GM18499 (cell line): Measurements from ENCODE around the gene INIP.

ENCODE experiments used
- ATAC-seq: cut with Tn5 transposase; IDR thresholded peaks from one replicate; pipeline ENCODE4 v1.9.1; 2021; ENCODE audit warnings: moderate number of reproducible peaks; ENCODE audit not compliant: insufficient read depth, unreplicated experiment

Gene INIP, protein sequence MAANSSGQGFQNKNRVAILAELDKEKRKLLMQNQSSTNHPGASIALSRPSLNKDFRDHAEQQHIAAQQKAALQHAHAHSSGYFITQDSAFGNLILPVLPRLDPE

DNA sequence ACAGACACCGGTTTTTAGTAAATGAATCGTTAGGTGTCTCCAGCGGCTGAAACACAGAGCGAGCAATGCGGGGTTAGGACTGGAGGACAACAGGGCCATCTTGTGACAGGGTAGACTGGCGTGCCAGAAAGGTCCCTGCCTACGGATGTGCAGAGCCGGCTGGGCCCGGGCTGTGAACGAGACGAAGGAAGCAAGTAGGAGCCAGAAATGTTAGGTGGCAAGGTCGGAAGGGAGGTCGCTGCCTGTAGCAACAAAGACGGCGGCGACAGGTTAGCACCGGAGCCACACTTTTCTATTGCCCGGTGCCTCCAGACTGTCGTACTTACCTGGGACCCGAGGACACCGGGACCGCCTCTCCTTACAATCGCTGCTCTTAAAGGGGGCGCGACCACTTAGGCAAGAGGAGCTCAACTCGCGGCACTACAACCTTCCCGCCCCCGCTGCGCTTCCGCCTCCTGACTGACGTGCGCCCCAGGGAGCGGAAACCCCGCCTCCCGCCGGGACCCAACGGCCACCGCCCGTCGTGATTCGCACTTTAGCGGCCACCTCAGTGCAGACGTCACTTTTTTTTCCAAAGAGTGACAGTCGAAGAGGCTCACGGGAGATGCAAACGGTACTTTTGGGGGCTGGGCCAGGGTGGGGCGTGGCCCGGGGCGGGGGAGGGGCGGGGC lies at the start of gene INIP:
INIP (minus strand) TSS at position 457 of the 671 bp plus-strand sequence. CDS start 1,632 bp downstream, outside the sequence.
- peak; percentile 64 for ATAC-seq

DNA sequence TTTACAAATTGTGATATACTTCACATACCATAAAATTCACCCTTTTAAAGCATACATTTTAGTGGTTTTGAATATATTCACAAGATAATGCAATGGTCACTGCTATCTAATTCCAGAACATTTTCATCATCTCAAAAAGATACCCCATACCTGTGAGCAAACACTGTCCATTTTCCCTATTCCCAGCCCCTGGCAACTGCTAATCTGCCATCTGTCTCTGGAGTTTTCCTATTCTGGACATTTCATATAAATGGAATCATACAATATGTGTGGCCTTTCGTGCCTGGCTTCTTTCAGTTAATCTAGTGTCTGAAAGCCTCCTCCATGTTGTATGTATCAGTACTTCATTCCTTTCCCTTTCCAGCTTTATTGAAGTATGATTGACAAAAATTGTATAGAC lies 47.4 kb upstream of the INIP start:
- ATAC-seq: no peak

- ATAC-seq: no peak
Measured at GRCh38 chr9:112764837-112765236, 46.9 kb upstream of the INIP start.

DNA sequence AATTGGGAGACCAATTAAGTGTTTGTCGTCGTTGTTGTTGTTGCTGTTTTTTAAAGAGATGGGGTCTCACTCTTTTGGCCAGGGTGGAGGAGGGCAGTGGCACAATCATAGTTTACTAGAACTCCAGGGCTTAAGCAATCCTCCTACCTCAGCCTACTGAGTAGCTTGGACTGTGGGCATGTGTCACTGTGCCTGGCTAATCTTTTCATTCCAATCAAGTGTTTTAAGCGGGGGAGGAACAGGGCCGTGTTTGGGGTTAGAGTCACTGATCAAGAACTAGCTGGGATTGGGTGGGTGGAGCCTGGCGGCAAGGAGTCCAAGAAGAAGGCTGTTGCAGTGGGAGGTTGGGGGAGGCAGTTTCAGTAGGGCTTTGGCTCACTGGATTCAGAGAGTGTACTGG lies 46.4 kb upstream of the INIP start:
- no peak for ATAC-seq

DNA sequence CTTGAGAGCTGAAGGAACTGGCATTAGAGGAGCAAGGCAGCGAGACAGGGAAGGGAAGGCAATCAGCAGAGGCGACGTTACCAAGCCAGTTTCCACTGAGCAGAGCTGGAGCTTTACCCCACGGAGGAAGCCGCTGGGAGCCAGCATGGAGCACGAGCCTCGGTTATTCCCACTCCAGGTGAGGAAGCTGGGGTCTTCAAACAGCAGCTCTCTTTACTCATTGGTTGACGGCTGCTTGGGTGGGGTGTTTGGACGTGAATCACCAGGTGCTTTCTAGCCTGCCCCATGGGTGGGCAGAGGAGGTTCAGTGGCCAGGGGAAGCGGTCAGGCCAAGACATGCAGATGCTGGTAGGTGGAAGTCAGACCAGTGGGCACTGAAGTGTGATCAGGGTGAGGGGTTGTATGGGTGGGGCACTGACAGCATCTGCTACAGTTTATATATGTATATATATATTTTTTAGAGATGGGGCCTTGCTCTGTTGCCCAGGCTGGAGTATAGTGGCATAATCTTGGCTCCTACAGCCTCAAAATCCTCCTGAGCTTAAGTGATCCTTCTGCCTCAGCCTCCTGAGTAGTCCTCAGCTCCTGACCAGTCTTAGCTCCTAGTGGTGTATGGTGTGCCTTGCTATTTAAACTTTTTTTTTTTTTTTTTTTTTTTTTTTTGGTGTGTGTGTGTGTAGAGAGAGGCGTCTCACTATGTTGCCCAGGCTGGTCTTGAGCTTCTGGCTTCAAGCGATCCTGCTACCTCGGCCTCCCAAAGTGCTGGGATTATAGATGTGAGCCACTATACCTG lies 45.0 kb upstream of the INIP start:
- no peak for ATAC-seq

GRCh38 chr9:112761912-112762655 lies 44.2 kb upstream of the INIP start:
- ATAC-seq: no peak

- ATAC-seq: no peak
Measured at GRCh38 chr9:112760821-112761220, 42.9 kb upstream of the INIP start.

- ATAC-seq: no peak
Measured at GRCh38 chr9:112757940-112758339, 40.0 kb upstream of the INIP start.

GRCh38 chr9:112757282-112757883 lies 39.5 kb upstream of the INIP start:
- ATAC-seq: no peak

DNA sequence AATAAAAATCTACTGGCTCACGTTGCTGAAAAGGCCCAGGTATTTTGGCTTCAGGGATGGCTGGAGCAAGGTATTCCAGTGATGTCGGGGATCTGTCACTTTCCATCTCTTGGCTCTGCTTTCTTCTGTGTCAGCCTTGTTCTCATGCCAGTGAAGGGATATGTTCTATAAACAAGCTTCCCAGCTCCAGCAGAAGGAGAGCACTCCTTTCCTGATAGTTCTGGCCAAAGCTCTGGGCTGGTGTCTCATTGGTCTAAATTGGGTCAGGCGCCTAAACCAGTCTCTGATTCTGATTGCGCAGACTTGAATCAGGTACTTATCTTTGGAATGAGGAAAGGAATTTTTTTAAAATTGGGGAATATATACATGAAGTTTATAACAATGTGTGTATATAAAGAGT lies 37.8 kb upstream of the INIP start:
- no peak for ATAC-seq

GRCh38 chr9:112755016-112755427 lies 37.1 kb upstream of the INIP start:
- ATAC-seq: no peak

GRCh38 chr9:112754578-112754977 lies 36.7 kb upstream of the INIP start:
- ATAC-seq: no peak

- ATAC-seq: no peak
Measured at GRCh38 chr9:112753725-112754124, 35.8 kb upstream of the INIP start.

- ATAC-seq: no peak
Measured at GRCh38 chr9:112752334-112753125, 34.6 kb upstream of the INIP start.

DNA sequence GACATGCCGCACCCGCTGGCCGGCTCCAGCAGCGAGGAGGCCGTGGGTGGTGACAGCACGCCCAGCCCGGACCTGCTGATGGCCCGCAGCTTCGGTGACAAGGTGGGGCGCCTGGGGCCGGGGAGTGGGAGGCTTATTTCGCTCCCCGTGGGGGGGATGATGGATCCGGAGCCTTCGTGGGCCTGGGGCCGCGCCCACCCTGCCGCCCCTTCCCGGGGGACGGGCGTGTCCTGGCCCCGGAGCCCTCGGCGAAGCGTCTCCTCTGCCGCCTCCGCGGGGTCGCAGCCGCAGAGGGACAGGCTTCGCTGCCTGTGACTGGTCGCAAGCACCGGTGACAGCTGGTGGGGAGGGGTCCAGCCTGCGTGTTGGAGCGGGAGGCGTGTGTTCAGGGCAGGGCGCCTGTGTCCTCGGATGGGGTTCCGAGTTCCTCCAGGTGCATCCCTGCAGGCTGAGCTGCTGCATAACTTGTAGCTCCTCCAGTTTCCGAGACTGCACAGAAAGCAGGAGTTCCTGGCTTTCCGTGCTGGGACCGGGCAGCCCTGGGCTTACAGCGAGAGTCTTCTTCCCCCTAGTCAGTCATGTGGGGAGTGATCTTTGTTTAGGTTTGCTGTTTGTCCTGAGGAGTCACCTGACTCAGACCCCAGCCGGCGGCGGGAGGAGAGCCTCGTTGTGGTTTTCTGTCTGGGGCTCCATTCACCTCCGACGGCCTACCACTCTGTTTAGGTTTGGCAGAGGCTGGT lies 33.3 kb upstream of the INIP start:
- peak; percentile 15 for ATAC-seq

DNA sequence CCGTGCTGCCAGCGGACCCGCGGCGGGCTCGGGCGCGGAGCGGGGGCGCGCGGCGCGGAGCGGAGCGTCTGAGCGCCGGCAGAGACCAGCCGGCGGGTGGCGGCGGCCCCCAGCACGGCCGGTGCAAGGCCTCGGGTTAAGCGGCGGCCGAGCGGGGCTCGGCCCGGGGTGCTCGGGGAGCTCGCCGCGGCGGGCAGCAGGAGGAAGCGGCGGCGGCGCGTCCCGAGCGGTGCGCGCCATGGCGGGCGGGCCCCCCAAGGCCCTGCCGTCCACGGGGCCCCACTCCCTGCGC lies 32.8 kb upstream of the INIP start:
- peak; percentile 25 for ATAC-seq

GRCh38 chr9:112750016-112750763 lies 32.3 kb upstream of the INIP start, which contains the start of gene SNX30:
SNX30 (plus strand) TSS chr9:112750760; CDS start chr9:112751002, 242 bp downstream.
- peak; percentile 35 for ATAC-seq

- no peak for ATAC-seq
Measured at GRCh38 chr9:112747094-112747493, 29.2 kb upstream of the INIP start.
